IPS-18c (cell line): Measurements from ENCODE around the gene SINHCAF.
"Not testable (repeated sequence)": the region's sequence is repeated elsewhere in the genome, so short reads cannot be mapped to it uniquely, and the experiment has no call there.

Experiments used
- H3K4me3 ChIP-seq: 2 replicates; pipeline ENCODE4 v1.7.0; 2013; ENCODE audit warnings: low read depth, mild to moderate bottlenecking, low read length, moderate library complexity; ENCODE audit not compliant: insufficient read depth
- H3K9me3 ChIP-seq: one replicate; pipeline ENCODE4 v1.6.1; 2013; ENCODE audit warnings: mild to moderate bottlenecking, low read length, moderate library complexity; ENCODE audit not compliant: control insufficient read depth, insufficient read depth

Gene SINHCAF, protein sequence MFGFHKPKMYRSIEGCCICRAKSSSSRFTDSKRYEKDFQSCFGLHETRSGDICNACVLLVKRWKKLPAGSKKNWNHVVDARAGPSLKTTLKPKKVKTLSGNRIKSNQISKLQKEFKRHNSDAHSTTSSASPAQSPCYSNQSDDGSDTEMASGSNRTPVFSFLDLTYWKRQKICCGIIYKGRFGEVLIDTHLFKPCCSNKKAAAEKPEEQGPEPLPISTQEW

GRCh38 chr12:31325877-31326631 lies at the start of gene SINHCAF:
TSS of gene SINHCAF (minus strand) at chr12:31326150. CDS start at chr12:31298204, 27,946 bp downstream.
- Histone ChIP-seq H3K4me3 (peak within 1 kb of the TSS; percentile 94), H3K9me3 (peaks cover 3% of the 10 kb centered on the region)

GRCh38 chr12:31375422-31375821 lies 49.5 kb upstream of the SINHCAF start:
- H3K9me3 ChIP-seq, H3K4me3 ChIP-seq: not testable (repeated sequence)

GRCh38 chr12:31371256-31371620 lies 45.3 kb upstream of the SINHCAF start:
- H3K4me3 ChIP-seq: peak overlapping the region; percentile 52
- H3K9me3 ChIP-seq: no peaks in the 10 kb centered on the region

GRCh38 chr12:31370531-31371255 lies 44.7 kb upstream of the SINHCAF start:
- peak overlapping the region; percentile 52 for H3K4me3 ChIP-seq

DNA sequence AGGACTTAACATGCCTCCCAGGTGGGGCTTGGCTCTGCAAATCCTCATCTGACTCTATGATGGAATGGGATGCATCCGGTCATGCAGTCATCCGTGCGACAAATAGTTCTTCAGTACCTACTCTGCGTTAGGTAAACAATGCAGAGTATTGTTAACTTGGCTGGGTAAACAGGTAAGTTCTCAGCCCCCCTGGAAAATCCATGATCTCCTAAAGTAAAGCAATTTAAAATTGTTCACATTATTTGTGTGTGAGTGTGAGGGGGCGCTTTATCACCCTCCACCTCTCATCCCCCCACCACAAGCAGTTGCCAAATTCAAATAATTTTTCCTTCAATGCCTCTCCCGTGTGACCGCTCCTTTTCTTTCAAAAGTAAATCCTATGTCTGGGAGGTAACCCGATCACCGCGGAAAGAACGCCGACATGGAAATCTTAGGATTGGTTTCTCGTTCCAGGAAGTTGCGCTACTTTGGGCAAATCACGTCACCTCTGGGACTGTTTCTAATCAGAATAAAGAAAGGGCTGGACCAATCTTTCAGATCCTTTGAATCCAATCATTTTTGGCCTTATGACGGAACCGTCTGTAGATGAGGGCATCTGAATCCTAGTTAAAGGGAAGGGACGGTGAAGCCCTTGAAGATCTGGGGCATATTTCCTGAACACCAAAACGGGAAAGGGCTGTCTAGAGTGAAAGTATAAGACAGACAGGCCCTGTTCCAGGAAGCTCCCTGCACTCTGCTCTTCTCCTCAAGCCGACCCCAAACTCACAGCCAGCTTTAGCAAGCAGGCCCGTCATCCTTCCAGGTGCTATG lies 44.0 kb upstream of the SINHCAF start:
- Histone ChIP-seq H3K9me3 (no peaks in the 10 kb centered on the region), H3K4me3 (peak overlapping the region; percentile 22; the same call in 1 of the 2 replicates)

More at GRCh38 chr12:31370531-31371255, 44.7 kb upstream of the SINHCAF start:
- no peaks in the 10 kb centered on the region for H3K9me3 ChIP-seq

- Histone ChIP-seq H3K4me3 (no peak overlapping the region; the same call in 1 of the 2 replicates), H3K9me3 (no peaks in the 10 kb centered on the region)
Measured at GRCh38 chr12:31368666-31369361, 42.9 kb upstream of the SINHCAF start.

- no peak overlapping the region for H3K4me3 ChIP-seq
Measured at GRCh38 chr12:31366104-31366621, 40.2 kb upstream of the SINHCAF start.

DNA sequence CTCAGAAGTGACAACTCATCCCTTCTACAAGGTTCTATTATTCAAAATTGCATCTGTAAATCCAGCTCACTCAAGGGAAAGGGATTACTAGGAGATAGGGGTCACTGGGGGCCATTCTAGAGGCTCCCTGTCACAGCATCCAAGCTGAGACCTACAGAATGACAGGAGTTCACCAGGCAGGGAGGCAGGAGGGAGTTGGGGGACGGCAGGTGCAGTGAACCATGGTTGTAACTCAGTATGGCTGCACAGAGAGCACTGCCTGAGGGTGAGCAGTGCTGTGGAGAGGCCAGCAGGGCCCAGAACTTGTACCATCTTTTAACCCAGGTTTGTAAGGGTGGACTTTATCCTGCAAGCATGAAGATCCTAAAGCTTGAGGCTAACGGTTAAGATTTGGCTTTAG lies 37.9 kb upstream of the SINHCAF start:
- no peak overlapping the region for H3K4me3 ChIP-seq

More at GRCh38 chr12:31366104-31366621, 40.2 kb upstream of the SINHCAF start:
- no peaks in the 10 kb centered on the region for H3K9me3 ChIP-seq

GRCh38 chr12:31363416-31363809 lies 37.5 kb upstream of the SINHCAF start:
- Histone ChIP-seq H3K9me3 (no peaks in the 10 kb centered on the region), H3K4me3 (no peak overlapping the region)

More for the DNA sequence above, 37.9 kb upstream of the SINHCAF start:
- no peaks in the 10 kb centered on the region for H3K9me3 ChIP-seq

- Histone ChIP-seq H3K9me3 (no peaks in the 10 kb centered on the region), H3K4me3 (peak overlapping the region; percentile 25; the same call in 1 of the 2 replicates)
Measured at GRCh38 chr12:31362759-31363415, 36.9 kb upstream of the SINHCAF start.

GRCh38 chr12:31362115-31362758 lies 36.3 kb upstream of the SINHCAF start:
- H3K4me3 ChIP-seq: peak overlapping the region; percentile 28
- H3K9me3 ChIP-seq: no peaks in the 10 kb centered on the region

DNA sequence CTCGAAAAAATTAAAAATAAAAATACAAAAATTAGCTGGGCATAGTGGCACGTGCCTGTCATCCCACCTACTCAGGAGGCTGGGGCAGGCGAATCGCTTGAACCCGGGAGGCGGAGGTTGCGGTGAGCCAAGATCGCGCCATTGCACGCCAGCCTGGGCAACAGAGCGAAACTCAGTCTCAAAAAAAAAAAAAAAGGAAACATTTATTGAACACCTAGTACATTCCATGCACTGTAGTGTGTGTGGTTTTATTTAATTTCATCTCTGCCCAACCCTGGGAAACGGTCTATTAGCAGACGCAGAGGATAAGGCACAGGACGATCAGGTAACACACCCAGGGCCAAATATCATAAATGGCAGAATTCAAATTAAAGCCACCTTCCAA lies 35.8 kb upstream of the SINHCAF start:
- peak overlapping the region; percentile 28; the same call in 1 of the 2 replicates for H3K4me3 ChIP-seq
- no peaks in the 10 kb centered on the region for H3K9me3 ChIP-seq

- Histone ChIP-seq H3K9me3 (no peaks in the 10 kb centered on the region), H3K4me3 (no peak overlapping the region)
Measured at GRCh38 chr12:31355747-31356107, 29.8 kb upstream of the SINHCAF start.

DNA sequence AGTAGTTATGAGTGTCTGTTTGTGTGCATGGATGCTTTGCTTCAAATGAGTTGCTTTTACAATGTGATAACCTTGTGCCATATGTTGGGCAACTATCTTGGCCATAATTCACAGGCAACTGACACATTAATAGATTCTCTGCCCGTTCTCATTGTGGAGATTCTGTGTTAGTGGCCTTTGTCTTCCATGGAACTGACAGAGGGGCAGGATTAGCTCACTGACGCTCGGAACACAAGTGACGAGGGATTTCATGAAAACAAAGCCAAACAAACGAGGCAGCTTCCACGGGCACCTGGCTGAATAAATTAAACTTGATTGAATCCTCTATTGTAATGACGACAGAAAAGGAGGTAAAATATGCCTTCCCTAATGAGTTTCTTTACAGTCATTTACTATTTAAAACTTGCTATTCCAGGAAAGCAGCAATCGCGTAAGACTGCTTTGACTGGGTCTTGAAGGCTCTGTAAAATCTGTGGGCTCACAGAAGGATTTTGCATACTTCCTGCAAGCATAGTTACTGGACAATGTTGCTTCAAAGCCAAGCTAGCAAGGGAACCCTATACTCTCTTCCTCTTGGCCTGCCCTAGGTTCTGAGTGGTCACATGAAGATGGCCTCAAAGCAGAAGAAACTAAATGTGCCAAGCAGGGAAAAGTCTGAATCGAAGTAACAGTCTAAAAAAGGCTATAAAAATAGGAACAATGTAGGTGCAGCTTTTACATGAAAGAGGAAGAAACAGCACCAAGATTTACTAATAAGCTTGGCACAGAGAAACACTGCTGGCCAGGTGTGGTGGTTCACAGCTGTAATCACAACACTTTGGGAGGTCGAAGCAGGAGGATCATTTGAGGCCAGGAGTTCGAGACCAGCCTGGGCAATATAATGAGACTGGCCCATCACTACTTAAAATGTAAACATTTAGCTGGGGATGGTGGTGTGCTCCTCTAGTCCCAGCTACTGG lies 28.1 kb upstream of the SINHCAF start:
- H3K4me3 ChIP-seq: no peak overlapping the region

GRCh38 chr12:31346267-31346666 lies 20.3 kb upstream of the SINHCAF start:
- no peak overlapping the region for H3K4me3 ChIP-seq
- H3K9me3 ChIP-seq: peaks cover under 1% of the 10 kb centered on the region

More for the DNA sequence above, 28.1 kb upstream of the SINHCAF start:
- H3K9me3 ChIP-seq: no peaks in the 10 kb centered on the region
